MG63 (cell line): ENCODE results near the gene CDC42BPB. TPM values are rescaled to one million over a fixed set of nuclear protein-coding genes. Genes with fewer than 3 reads are reported as not detected.
"Not testable (repeated sequence)": the region's sequence is repeated elsewhere in the genome, so short reads cannot be mapped to it uniquely, and the experiment has no call there.

Experiments used
- DNase-seq: peaks from one replicate; pipeline ENCODE4 v3.0.0-alpha.2; 2020
- H3K27me3 ChIP-seq: fragments of 250-450 bp; sonication (Bioruptor Pico); 2 replicates; pipeline ENCODE4 v1.5.1; 2020; ENCODE audit warnings: mild to moderate bottlenecking, moderate library complexity
- H3K36me3 ChIP-seq: fragments of 250-450 bp; sonication (Bioruptor Pico); 2 replicates; pipeline ENCODE4 v1.5.1; 2020; ENCODE audit warnings: mild to moderate bottlenecking, moderate library complexity
- H3K4me3 ChIP-seq: fragments of 250-450 bp; sonication (Bioruptor Pico); 2 replicates; pipeline ENCODE4 v1.5.1; 2020; ENCODE audit warnings: mild to moderate bottlenecking, moderate library complexity
- H3K9me3 ChIP-seq: fragments of 250-450 bp; sonication (Bioruptor Pico); 2 replicates; pipeline ENCODE4 v1.5.1; 2020; ENCODE audit warnings: mild to moderate bottlenecking, moderate library complexity
- total RNA-seq: library from RNA; depleted of rRNA; stranded (reverse); fragments of >200 nt; shearing (Covaris generic); gene quantifications from 2 replicates; pipeline ENCODE4 v1.2.3, GENCODE V29; 2014; ENCODE audit warnings: low replicate concordance

Gene CDC42BPB
- total RNA-seq, 1 experiment from 2014 or later, result 11.7 TPM

DNA sequence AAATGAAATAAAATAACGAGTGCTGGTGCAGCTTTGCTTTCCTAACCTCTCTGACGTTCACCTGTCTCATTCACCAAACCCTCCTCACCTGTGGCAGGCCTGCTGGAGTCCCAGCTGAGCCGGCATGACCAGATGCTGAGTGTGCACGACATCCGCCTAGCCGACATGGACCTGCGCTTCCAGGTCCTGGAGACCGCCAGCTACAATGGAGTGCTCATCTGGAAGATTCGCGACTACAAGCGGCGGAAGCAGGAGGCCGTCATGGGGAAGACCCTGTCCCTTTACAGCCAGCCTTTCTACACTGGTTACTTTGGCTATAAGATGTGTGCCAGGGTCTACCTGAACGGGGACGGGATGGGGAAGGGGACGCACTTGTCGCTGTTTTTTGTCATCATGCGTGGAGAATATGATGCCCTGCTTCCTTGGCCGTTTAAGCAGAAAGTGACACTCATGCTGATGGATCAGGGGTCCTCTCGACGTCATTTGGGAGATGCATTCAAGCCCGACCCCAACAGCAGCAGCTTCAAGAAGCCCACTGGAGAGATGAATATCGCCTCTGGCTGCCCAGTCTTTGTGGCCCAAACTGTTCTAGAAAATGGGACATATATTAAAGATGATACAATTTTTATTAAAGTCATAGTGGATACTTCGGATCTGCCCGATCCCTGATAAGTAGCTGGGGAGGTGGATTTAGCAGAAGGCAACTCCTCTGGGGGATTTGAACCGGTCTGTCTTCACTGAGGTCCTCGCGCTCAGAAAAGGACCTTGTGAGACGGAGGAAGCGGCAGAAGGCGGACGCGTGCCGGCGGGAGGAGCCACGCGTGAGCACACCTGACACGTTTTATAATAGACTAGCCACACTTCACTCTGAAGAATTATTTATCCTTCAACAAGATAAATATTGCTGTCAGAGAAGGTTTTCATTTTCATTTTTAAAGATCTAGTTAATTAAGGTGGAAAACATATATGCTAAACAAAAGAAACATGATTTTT lies 151.9 kb downstream of the CDC42BPB start:
- Histone ChIP-seq H3K27me3 (no peaks in the 10 kb centered on the region), H3K9me3 (no peaks in the 10 kb centered on the region), H3K4me3 (no peak overlapping the region), H3K36me3 (no peaks in the 10 kb centered on the region; the same call in 1 of the 2 replicates)
- no peak for DNase-seq

DNA sequence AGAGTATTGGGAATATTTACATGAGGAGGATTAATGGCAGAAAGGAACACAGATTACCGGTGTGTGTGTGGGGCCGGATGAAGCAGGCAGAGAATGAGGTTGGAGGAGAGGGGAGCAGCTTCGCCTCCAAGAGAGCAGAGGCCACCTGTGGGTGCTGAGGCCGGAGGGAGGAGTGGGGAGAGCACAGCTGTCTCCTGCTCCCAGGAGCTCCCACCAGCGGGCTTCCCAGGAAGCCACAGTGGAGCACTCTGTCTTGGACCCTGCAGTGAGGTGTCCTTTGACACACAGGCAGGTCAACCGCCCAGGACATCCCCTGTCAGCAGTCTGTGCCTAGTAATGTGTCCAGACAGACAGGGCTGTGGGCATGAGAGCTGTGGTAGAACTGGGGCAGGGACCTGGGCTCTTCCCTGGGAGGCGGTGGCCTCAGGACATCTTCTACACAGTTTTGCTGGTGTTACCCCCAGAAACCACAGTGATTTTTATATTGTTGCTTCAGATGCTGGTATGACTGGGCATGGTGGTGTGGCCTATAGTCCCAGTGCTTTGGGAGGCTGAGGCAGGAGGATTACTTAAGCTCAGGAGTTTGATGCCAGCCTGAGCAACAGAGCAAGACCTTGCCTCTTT lies 153.3 kb downstream of the CDC42BPB start:
- Histone ChIP-seq H3K27me3 (no peaks in the 10 kb centered on the region), H3K9me3 (no peaks in the 10 kb centered on the region), H3K4me3 (no peak overlapping the region), H3K36me3 (no peaks in the 10 kb centered on the region; the same call in 1 of the 2 replicates)
- no peak for DNase-seq

DNA sequence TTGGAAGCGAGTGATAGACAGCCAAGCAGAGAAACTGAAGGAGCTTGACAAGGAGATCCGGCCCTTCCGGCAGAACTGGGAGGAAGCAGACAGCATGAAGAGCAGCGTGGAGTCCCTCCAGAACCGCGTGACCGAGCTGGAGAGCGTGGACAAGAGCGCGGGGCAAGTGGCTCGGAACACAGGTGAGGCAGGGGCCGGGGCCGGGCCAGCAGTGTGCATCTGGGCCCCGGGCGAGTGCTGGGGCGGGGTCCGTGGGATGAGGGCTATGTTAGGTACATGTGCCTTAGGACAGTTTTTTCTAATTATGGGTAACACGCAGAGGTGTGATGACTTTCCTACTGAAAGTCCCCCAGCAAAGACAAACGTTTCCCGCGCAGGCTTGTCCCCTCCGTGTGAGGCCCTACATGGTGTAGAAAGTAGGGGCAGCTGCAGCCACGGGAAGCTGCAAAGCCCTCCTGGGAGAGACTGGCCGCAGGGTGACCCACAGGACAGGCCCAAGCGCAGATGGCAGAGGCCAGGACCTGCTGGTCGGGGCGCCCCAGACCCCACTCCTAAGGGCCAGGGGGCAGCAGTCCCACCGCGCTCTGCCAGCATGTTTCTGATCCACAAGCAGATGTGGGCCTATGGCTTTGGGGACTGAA lies 154.0 kb downstream of the CDC42BPB start:
- no peak for DNase-seq

DNA sequence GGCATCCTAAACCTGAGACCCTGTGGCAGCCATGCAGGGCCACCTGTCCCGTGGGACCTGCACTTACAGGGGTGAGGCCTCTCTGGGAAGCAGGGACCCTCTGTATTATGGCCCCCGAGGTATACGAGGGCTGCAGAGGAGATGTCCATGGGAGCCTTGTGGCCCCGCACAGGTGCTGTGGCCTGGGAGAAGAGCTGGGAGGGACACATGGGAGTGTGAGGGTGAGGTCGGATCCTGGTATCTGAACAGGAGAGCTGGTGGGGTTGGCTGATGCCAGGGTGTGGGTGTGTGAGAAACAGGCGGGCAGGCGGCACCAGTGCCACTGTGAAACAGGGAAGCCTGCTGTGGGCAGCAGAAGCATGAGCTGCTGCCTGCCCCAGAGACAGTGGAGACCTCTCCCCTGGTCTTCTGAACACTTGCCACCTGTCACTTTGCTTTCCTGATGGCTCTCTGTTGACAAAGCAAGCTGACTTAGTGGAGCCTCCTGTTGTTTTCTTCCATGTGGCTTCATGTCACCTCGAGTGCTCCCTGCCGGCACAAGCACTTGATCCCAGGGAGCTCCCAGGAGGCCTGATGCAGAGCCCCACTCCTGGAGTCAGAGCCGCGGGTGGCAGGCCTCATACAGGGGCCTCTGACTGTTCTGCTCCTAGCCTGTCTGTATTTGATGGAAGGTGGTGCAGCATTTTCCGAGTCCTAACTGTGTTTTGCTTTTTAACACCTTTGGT lies 154.7 kb downstream of the CDC42BPB start:
- Histone ChIP-seq H3K4me3 (no peak overlapping the region), H3K9me3 (no peaks in the 10 kb centered on the region), H3K36me3 (no peaks in the 10 kb centered on the region; the same call in 1 of the 2 replicates), H3K27me3 (no peaks in the 10 kb centered on the region)
- DNase-seq, result no peak

More for the DNA sequence above, 154.0 kb downstream of the CDC42BPB start:
- H3K36me3 ChIP-seq, result no peaks in the 10 kb centered on the region; the same call in 1 of the 2 replicates
- no peaks in the 10 kb centered on the region for H3K27me3 ChIP-seq
- no peaks in the 10 kb centered on the region for H3K9me3 ChIP-seq
- H3K4me3 ChIP-seq, result no peak overlapping the region

DNA sequence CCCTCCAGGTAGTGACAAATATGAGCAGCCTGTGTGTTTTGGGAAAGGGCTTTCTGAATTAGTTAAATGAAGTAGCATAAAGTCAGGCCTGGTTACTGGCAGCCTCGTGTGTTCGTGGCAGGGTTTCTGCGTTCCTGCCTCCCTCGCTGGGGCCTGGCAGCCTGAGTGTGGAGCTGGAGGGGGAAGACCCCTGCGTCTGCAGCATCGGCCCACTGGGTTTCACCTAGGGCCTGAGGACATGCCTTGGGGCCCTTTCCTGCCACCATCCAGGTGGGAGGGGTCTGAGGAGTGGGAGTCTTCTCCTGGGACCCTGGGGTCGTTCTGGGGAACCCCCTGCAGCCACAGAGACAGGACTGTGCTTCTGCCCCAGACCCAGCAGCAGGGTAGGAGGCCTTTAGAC lies 155.3 kb downstream of the CDC42BPB start:
- H3K36me3 ChIP-seq, result no peaks in the 10 kb centered on the region; the same call in 1 of the 2 replicates
- no peaks in the 10 kb centered on the region for H3K9me3 ChIP-seq
- DNase-seq, result no peak
- no peak overlapping the region for H3K4me3 ChIP-seq
- H3K27me3 ChIP-seq, result no peaks in the 10 kb centered on the region

DNA sequence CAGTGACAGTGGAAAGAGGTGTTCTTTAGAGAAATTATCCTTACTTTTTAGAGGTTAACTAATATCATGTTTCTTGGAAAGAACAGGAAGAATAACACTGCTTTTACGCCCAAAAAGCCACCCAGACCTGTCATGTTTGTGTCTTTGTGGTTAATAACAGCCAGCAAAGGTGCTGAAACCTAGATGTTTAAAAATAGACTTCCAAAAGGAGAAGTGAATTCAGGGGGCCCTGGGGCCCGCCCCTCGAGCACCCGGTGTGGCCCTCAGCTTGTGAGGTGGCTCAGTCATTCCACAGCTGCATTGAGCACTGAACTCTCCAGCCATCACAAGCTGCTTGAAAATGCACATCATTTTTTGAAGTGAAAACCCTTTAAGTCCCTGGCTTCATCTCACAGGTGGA lies 155.7 kb downstream of the CDC42BPB start:
- DNase-seq, result no peak
- Histone ChIP-seq H3K4me3 (no peak overlapping the region), H3K36me3 (no peaks in the 10 kb centered on the region; the same call in 1 of the 2 replicates), H3K27me3 (no peaks in the 10 kb centered on the region), H3K9me3 (no peaks in the 10 kb centered on the region)

DNA sequence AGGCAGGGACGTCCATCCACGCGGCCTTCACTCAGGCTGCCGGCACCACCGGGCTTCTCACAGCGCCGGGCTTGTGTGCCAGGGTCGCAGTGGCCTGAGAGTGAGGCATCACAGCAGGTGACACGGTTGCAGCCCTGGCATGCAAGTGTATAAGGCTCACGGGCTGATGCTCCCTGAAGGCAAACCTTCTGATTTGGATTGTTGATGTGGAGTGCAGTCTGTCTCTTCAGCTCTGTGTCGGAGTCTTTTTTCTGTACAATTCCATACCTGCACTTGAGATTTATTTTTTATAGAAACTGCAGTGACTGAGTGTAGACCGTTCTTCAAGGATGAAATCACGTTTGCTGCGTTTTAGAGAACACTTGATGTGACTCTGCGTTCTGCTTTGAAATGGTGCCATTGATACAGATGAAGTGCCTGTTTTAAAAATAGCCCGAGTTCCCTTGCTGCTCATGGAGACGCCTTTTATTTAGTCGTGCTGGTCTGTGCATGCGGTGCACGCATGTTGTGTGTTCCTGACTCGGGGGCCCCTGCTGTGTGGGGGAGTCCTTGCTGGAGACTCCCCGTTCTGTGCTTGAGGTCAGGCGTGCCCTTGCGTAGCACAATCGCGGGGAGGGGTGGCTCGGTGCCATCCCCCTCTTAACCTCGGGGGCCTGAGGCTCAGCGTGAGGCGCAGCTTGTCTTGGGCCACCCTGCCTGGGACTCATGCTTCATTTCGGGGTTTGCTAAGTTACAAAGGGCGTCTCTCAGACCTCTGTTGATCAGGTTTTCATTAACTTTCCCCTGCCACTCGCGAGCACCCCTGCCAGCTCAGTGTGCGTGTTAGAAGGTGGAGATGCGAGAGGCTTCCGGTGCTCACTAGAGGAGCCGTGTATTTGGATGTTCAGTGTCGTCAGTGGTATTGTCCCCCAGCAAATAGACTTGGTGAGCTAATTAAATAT lies 156.4 kb downstream of the CDC42BPB start:
- H3K9me3 ChIP-seq, result no peaks in the 10 kb centered on the region
- H3K27me3 ChIP-seq, result no peaks in the 10 kb centered on the region
- no peak for DNase-seq
- no peak overlapping the region for H3K4me3 ChIP-seq
- H3K36me3 ChIP-seq, result no peaks in the 10 kb centered on the region; the same call in 1 of the 2 replicates

DNA sequence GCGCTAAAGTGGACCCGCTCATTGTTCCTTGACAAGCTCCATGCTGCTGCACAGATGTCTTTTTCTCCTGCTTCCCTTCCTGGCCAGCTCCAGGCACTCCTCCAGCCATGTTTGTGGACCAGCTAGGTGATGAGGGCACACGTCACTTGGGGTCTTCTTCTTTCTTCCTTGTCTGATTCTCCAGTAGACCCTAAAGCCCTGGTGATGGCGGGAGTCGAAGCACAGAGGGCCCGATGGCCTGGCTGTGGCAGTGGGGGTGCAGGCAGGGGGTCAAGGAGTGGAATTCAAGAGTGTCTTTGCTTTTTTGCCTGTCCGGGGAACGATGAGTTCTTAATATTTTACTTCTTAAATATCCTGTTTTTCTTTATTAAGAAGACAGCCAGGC lies 157.8 kb downstream of the CDC42BPB start:
- no peak for DNase-seq
- no peaks in the 10 kb centered on the region for H3K9me3 ChIP-seq
- H3K4me3 ChIP-seq, result no peak overlapping the region
- H3K36me3 ChIP-seq, result no peaks in the 10 kb centered on the region
- no peaks in the 10 kb centered on the region for H3K27me3 ChIP-seq

DNA sequence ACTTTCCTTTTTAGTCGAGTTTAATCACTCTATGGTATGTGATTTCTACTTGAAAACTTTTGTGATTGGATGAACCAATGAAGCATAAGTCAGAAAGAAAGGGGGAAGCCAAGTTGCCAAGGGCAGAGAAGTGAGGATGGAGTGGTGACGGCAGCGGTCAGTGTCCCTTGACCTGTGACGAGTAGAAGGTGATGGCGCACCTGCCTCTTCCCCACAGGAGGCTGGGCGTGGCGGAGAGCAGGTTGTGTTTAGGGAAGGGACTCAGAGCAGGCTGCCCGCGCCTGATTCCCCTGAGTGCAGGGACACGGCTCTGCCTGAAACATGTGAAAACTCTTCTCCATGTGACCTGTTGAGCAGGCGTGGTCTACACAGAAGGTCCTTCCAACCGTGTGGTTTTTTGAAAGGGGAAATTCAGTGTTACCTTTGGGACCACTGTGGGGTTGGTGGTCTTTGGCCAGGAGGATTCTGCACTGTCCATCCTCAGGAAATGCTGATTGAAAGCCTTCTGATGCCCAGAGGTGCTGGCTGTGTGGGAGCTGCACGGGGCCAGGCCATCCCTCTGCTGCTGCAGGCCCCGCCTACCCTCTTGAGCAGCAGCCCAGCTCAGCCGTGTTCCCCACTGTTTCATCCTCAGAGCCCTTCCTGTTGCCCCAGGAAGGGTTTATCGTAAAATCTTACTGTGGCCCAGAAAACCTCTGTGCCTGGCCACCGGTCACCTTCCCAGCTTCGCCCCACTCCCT lies 158.4 kb downstream of the CDC42BPB start:
- Histone ChIP-seq H3K27me3 (no peaks in the 10 kb centered on the region), H3K4me3 (no peak overlapping the region), H3K36me3 (no peaks in the 10 kb centered on the region), H3K9me3 (no peaks in the 10 kb centered on the region)
- no peak for DNase-seq

DNA sequence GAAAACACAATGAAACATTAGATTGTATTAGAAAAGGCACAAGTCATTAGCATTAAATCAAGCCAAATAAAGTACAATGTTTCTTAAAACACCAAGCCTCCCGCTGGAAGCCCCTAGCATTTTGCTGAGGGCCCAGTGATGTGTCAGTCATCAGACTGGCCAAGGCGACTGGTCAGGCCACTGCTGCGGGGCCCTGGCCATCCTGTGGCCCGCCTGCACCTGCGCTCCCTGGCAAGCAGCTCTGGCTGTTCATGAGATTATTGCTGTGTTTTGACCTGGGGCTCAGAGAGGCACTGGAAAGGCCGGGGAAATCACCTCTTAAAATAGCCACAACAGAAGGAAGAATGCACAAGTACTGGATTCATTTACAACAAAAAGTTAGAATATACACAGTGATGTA lies 159.1 kb downstream of the CDC42BPB start:
- H3K4me3 ChIP-seq, result no peak overlapping the region
- H3K36me3 ChIP-seq, result no peaks in the 10 kb centered on the region
- no peak for DNase-seq
- H3K9me3 ChIP-seq, result no peaks in the 10 kb centered on the region
- H3K27me3 ChIP-seq, result no peaks in the 10 kb centered on the region

DNA sequence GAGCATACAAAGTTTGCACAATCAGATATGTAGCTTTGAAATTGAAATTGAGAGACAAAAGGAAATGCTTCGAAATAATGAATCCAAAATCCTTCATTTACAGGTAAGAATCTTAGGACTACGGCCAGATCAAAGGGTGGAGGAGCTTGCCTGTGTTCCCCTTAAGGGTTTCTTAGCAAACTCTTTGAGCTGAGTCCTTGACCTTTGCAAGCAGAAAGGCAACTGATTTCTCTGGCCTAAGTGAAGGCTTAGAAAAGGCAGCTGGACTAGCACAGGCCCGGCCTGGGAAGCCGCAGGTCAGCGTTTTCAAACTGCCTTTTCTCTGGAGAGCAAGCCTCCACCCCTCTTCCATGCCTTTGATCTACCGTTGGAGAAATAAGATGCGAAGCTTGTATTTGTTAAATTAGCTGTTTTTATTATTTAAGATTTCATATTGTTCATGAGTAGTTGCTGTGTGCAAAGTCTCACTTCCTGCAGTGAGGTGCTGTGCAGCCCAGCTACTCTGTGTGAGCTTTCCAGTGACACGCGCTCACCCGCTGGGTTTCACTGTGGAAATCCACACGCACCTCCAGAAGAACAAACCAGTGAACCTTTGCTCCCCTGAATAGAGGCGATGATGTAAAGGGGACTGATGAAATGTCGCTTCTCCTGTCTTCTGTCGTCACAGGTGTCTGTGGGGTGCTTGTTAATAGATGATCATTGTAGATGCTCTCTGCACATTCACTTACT lies 159.9 kb downstream of the CDC42BPB start:
- no peak for DNase-seq
- Histone ChIP-seq H3K27me3 (no peaks in the 10 kb centered on the region), H3K36me3 (no peaks in the 10 kb centered on the region), H3K9me3 (no peaks in the 10 kb centered on the region), H3K4me3 (no peak overlapping the region)

DNA sequence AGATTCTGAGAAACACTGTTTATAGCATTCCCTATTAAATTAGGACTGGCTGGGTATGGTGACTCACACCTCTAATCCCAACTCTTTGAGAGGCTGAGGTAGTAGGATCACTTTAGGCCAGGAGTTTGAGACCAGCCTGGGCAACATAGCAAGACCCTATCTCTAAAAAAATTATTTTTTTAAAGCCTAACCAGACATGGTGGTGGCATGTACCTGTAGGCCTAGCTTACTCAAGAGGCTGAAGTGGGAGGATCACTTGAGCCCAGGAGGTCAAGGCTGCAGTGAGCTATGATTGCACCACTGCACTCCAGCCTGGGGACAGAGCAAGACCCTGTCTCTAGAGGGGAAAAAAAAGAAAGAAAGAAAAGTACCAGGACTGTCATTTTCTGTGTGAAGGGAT lies 160.6 kb downstream of the CDC42BPB start:
- not testable (repeated sequence) for H3K4me3 ChIP-seq, H3K27me3 ChIP-seq, DNase-seq, H3K9me3 ChIP-seq, H3K36me3 ChIP-seq

DNA sequence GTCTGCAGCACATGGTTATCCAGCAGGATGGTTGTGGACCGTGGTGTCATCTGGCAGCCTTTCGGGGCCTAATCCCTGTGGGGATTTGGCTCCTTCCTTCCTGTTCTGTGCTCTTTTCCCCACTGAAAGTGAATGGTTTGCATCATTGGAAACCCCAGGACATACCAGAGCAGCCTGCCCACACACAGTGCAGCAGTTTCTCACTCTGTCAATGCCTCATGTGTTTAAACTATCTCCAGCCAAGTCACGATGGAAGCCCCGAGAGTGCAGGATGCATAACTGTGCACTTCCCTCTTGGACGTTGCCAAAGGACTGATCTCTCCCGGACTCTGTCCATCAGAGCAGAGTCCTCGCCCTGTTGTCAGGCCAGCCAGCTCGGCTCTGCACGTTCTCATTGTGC lies 163.9 kb downstream of the CDC42BPB start:
- Histone ChIP-seq H3K36me3 (no peaks in the 10 kb centered on the region), H3K27me3 (no peaks in the 10 kb centered on the region), H3K4me3 (no peak overlapping the region), H3K9me3 (no peaks in the 10 kb centered on the region)
- peak; percentile 51 for DNase-seq

DNA sequence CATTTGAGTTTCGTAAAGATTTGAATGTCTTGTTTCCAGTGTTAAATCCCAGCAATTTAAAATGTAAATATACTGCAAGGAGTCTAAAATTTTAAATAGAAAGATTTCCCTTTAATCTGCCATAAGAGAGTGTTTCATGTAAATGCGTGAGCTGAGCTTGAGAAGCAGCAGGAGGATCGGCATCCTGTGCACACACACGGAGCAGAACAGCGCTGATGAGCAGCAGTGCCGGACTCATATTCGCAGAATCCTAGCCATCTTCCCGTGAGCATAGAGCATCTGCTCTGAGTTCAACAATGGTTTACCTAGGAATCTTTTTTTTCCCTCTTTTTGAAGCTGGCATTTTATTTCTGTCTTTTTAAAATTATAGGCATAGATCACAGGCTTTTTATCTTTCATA lies 164.7 kb downstream of the CDC42BPB start:
- no peaks in the 10 kb centered on the region for H3K9me3 ChIP-seq
- no peak overlapping the region for H3K4me3 ChIP-seq
- no peaks in the 10 kb centered on the region for H3K36me3 ChIP-seq
- DNase-seq, result no peak
- H3K27me3 ChIP-seq, result no peaks in the 10 kb centered on the region

DNA sequence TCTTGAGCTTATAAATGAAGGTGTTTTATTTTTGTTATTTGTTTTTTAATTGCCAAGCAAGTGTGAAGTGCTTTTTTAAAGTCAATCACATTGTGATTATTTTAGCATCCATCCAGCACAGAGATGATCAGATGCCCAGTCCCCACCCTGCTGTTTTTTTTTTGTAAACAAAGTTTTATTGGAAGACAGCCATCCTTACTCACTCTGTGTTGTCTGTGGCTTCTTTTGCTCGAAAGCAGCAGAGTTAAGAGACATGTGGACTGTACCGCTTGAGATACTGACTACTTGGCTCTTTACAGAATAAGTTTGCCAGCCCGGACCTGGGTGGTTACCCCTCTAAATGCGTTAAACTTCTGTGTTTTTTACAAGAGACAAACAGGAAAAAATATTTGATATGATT lies 165.8 kb downstream of the CDC42BPB start:
- no peaks in the 10 kb centered on the region for H3K27me3 ChIP-seq
- no peak for DNase-seq
- no peak overlapping the region for H3K4me3 ChIP-seq

More for the DNA sequence above, 165.8 kb downstream of the CDC42BPB start:
- Histone ChIP-seq H3K36me3 (no peaks in the 10 kb centered on the region), H3K9me3 (no peaks in the 10 kb centered on the region)
